Right lobe of liver (tissue), 4 donors: ENCODE measurements around the gene KRTAP4-7.

Experiments used
- POLR2A ChIP-seq: fragments of 450-650 bp; IDR thresholded peaks from one replicate; pipeline ENCODE4 v1.6.1; 2017; ENCODE audit warnings: antibody characterized with exemption, mild to moderate bottlenecking
- TF ChIP-seq, protein P1 (sequence below), 4 donors: fragments of 200-600 bp in 3 of 4; fragments of 450-650 bp in 1 of 4; IDR thresholded peaks; one replicate each; pipeline versions ENCODE4 v1.5.1 to v1.8.0; 2016 to 2022; ENCODE audit warnings: antibody characterized with exemption in 4 of 4, mild to moderate bottlenecking in 2 of 4
- donor health status: DM: no; HTN: no; CAD: no.
- donor health status: DM: no; HTN: no; CAD: no.
- donor health status: DM: no; HTN: yes; CAD: no.

- TF ChIP-seq, protein P1, sequence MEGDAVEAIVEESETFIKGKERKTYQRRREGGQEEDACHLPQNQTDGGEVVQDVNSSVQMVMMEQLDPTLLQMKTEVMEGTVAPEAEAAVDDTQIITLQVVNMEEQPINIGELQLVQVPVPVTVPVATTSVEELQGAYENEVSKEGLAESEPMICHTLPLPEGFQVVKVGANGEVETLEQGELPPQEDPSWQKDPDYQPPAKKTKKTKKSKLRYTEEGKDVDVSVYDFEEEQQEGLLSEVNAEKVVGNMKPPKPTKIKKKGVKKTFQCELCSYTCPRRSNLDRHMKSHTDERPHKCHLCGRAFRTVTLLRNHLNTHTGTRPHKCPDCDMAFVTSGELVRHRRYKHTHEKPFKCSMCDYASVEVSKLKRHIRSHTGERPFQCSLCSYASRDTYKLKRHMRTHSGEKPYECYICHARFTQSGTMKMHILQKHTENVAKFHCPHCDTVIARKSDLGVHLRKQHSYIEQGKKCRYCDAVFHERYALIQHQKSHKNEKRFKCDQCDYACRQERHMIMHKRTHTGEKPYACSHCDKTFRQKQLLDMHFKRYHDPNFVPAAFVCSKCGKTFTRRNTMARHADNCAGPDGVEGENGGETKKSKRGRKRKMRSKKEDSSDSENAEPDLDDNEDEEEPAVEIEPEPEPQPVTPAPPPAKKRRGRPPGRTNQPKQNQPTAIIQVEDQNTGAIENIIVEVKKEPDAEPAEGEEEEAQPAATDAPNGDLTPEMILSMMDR (IDR thresholded peaks at IDR 0.05) = no peak
- no peak for TF ChIP-seq POLR2A
Observed at GRCh38 chr17:41057547-41057946, 26.4 kb upstream of the KRTAP4-7 start.
